ENCODE results near the gene FBXW10.
"Not testable (repeated sequence)": the region's sequence is repeated elsewhere in the genome, so short reads cannot be mapped to it uniquely, and the experiment has no call there.

DNA sequence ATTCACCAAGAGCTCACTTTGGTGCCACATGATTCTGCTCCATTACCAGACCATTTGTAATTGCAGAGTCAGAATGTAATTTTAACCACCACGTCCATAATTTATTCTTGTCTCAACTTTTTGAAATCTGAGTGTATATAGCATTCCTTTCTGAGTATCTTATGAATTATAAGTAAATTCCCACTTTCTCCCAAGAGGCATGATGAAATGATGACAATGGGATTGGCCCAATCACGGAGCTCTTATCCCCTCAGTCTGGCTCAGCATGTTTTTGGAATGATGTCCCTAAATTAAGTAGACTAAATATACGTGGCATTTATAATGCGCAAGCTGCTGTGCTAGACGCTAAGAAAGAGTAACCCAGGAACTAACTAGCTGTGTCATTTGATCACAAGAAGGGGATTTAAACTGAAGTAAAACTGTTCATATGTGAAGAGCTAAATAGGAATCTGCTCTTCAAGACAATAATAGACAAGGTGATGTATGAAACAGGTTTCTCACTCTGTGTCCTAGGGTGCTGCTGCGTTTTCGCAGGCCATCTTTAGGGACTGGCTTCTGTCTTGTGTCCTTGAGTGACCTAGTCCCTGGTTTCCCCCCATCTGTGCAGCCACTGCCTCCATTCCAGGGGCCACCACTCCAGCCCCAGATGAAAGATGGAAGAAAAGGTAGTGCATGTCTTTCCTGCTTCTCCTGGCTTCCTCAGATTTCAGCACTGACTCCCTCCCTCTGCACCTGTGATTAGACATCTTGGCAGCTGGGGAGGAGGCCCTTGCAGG lies 4.0 kb upstream of the FBXW10 start:
- TF ChIP-seq, protein P1, sequence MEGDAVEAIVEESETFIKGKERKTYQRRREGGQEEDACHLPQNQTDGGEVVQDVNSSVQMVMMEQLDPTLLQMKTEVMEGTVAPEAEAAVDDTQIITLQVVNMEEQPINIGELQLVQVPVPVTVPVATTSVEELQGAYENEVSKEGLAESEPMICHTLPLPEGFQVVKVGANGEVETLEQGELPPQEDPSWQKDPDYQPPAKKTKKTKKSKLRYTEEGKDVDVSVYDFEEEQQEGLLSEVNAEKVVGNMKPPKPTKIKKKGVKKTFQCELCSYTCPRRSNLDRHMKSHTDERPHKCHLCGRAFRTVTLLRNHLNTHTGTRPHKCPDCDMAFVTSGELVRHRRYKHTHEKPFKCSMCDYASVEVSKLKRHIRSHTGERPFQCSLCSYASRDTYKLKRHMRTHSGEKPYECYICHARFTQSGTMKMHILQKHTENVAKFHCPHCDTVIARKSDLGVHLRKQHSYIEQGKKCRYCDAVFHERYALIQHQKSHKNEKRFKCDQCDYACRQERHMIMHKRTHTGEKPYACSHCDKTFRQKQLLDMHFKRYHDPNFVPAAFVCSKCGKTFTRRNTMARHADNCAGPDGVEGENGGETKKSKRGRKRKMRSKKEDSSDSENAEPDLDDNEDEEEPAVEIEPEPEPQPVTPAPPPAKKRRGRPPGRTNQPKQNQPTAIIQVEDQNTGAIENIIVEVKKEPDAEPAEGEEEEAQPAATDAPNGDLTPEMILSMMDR (IDR thresholded peaks at IDR 0.05) = not testable (repeated sequence)
- TF ChIP-seq POLR2A (IDR thresholded peaks at IDR 0.05) = not testable (repeated sequence)

All from Peyer's patch (tissue), 4 donors.